T-helper 1 cell treated with Interleukin-12 subunit alpha and Interleukin-12 subunit beta and Interleukin-4 antibody, amounts not matched to agents 30 ng/mL and 1 ng/mL, for 36 hours (primary cell): ENCODE results near the gene KRTAP10-7. TPM values are rescaled to one million over a fixed set of nuclear protein-coding genes. Genes with fewer than 3 reads are reported as not detected.
"Not testable (repeated sequence)": the region's sequence is repeated elsewhere in the genome, so short reads cannot be mapped to it uniquely, and the experiment has no call there.

Experiments used
- intact Hi-C: fragments of 100-400 bp; cut with micrococcal nuclease; formaldehyde crosslinking; loops from one replicate; pipeline ENCODE4 v1.15.1; 2024
- total RNA-seq: library from RNA; stranded (reverse); gene quantifications from 2 replicates; pipeline ENCODE4 v1.2.3, GENCODE V29; 2022

Gene KRTAP10-7
- total RNA-seq, result not detected in 2 replicates

DNA sequence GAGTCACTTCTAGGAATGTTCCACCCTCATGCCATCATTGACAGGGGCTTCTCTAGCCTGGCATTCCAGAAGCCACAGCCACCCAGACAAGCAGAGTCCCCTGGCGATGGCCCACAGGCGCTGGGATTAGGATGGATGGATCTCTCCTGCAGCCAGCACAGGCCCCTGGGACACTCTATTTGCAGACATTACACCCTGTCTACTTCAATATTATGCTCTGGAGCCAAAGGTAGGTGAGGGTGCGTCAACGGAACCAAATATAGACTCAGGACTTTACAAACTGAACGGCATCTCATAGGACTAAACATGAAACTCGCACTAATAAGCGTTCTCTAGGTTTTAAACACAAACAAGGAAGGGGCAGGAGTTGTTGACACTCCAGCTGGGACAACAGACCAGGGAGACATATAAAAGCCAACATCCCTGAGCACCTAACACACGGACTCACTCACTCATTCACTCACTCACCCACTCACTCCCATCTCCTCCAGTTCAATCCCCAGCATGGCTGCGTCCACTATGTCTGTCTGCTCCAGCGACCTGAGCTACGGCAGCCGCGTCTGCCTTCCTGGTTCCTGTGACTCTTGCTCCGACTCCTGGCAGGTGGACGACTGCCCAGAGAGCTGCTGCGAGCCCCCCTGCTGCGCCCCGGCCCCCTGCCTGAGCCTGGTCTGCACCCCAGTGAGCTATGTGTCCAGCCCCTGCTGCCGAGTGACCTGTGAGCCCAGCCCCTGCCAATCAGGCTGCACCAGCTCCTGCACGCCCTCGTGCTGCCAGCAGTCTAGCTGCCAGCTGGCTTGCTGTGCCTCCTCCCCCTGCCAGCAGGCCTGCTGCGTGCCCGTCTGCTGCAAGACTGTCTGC lies at the start of gene KRTAP10-7:
KRTAP10-7 (plus strand) TSS at position 480 of the 861 bp plus-strand sequence; CDS start at position 505, 25 bp downstream.
- intact Hi-C loops, result not testable (repeated sequence)

GRCh38 chr21:44550807-44551206 lies 49.6 kb upstream of the KRTAP10-7 start:
- intact Hi-C loops, result no loop called here

- intact Hi-C loops, result no loop called here
Observed at GRCh38 chr21:44551340-44551961, 48.9 kb upstream of the KRTAP10-7 start, which contains the start of gene KRTAP10-2. TSS of gene KRTAP10-2 (minus strand) at chr21:44551505. CDS start at chr21:44551458, 47 bp downstream.

- intact Hi-C loops, result no loop called here
Observed at GRCh38 chr21:44552136-44552535, 48.3 kb upstream of the KRTAP10-7 start.

GRCh38 chr21:44552681-44553080 lies 47.7 kb upstream of the KRTAP10-7 start:
- intact Hi-C loops, result no loop called here

GRCh38 chr21:44555200-44555875 lies 45.1 kb upstream of the KRTAP10-7 start:
- intact Hi-C loops, result no loop called here

GRCh38 chr21:44556879-44557278 lies 43.5 kb upstream of the KRTAP10-7 start:
- intact Hi-C loops, result no loop called here

GRCh38 chr21:44557491-44558328 lies 42.7 kb upstream of the KRTAP10-7 start:
- intact Hi-C loops, result no loop called here

GRCh38 chr21:44558329-44558675 lies 42.1 kb upstream of the KRTAP10-7 start:
- intact Hi-C loops, result not testable (repeated sequence)

DNA sequence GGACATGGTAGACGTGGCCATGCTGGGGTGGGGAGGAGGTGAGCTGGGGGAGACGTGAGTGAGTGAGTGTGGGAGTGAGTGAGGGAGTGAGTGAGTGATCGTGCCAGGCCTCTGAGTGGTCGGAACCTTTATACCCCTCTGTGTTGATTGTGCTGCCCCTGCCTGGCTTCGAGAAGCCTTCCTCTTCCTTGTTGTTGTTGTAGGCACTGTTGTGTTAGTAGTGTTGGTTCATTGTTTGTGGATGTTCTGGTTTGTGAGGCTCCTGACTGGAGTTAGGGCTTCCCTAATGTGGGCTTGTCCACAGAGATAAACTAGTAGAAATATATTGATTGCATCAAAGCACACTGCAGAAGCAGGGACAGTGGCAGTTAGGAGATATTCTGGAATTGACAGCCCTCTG lies 41.7 kb upstream of the KRTAP10-7 start, which contains the start of gene KRTAP10-3:
KRTAP10-3 (minus strand) TSS at position 101 of the 400 bp plus-strand sequence; CDS start at position 21, 80 bp downstream.
- intact Hi-C loops, result no loop called here

DNA sequence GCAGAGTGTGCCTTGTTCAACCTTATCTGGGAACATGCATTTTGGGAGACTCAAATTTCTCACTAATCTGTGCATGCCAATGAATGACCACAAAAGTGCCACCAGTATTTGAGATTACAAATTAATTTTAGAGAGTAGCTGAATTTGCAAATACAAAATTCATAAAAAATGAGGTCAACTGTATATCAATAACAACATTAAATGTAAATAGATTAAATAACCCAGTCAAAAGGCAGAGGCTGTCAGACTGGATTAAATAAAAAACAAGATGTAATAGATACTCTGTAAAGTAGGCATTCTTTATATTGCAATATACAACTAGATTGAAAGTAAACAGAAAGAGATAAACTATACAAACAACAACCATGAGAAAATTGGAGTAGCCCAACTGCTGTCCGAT lies 36.3 kb upstream of the KRTAP10-7 start:
- intact Hi-C loops, result no loop called here

DNA sequence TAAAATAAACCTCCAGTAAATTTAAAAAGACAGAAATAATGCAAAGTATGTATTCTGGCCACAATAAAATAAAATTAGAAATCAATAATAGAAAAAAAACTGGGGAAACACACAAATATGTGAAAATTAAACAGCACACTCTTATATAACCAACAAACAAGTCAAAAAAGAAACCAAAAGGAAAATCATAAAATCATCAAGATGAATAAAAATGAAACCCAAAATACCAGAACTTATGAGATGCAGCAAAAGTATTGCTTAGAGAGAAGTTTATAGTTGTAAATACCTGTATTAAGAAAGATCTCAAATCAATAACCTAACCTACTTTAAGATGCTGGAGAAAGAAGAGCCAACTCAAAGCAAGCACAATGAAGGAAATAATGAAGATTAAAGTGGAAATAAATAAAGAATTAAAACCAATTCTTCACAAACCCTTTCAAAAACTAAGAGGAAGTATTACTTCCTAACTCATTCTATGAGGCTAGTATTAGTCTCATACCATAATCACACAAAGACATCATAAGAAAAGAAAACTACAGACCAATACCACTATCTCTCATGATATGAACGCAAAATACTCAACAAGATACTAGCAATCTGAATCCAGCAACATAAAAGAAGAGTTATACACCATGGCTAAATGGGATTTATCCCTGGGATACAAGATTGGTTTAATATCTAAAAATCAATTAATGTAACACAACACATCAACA lies 35.4 kb upstream of the KRTAP10-7 start:
- intact Hi-C loops, result loop anchor here (5.0 kb wide), 1 partner anchor 92 kb away; the partner anchor contains the start of gene KRTAP12-3

DNA sequence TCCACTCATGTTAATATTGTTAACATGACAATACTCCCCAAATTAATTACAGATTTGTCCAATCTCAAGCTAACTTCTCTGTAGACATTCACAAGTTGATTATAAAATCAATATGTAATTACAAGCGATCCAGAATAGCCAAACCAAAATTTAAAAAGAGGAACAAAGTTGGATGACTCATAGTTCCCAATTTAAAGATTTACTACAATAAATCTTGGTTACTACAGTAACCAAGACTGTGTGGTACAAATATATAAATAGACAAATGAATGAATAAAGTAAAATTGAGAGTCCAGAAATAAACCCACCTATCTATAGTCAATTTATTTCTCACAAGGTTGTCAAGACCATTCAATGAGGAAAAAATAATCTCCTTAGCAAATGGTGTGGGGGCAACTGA lies 34.0 kb upstream of the KRTAP10-7 start:
- intact Hi-C loops, result loop anchor here (5.0 kb wide), 1 partner anchor 91 kb away; the partner anchor contains the start of gene KRTAP12-3

DNA sequence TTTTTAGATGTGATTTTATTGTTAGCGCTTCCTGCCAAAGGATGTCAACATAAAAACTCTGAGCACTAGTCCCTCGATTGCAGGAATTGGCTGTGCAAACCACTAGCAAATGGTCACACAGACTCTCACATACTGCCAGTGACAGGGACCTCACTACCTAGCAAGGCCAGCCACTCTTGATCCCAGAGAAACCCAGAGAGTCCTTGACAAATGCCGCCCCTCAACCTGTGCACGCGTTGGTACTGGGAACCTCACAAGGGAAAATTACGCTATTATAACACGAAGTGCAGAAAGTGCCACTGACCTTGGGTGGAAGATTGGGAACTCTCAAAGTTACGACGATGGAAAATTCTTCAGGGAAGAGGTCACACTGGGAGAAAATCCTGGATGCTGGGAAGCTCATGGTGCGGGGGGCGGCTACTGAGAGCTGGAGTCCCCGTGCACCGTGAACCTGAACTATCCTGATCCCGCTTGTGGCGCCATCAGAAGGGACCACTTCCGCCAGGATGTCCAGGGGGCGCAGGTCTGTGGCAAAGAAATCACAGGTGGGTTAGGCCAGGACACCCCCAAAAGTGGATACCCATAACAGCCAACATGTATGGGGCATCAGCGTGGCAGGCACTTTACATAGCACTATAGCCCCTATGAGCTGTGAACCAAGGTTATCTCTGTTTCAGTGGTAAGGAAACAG lies 32.8 kb upstream of the KRTAP10-7 start:
- intact Hi-C loops, result loop anchor here (5.0 kb wide), 1 partner anchor 90 kb away; the partner anchor contains the start of gene KRTAP12-3

GRCh38 chr21:44568261-44568660 lies 32.1 kb upstream of the KRTAP10-7 start:
- intact Hi-C loops, result loop anchor here (5.0 kb wide), 1 partner anchor 89 kb away; the partner anchor contains the start of gene KRTAP12-3

- intact Hi-C loops, result loop anchor here (5.0 kb wide), 1 partner anchor 88 kb away; the partner anchor contains the start of gene KRTAP12-3
Observed at GRCh38 chr21:44568667-44569556, 31.5 kb upstream of the KRTAP10-7 start.

- intact Hi-C loops, result loop anchor here (5.0 kb wide), 1 partner anchor 87 kb away; the partner anchor contains the start of gene KRTAP12-3
Observed at GRCh38 chr21:44569861-44570517, 30.4 kb upstream of the KRTAP10-7 start.

DNA sequence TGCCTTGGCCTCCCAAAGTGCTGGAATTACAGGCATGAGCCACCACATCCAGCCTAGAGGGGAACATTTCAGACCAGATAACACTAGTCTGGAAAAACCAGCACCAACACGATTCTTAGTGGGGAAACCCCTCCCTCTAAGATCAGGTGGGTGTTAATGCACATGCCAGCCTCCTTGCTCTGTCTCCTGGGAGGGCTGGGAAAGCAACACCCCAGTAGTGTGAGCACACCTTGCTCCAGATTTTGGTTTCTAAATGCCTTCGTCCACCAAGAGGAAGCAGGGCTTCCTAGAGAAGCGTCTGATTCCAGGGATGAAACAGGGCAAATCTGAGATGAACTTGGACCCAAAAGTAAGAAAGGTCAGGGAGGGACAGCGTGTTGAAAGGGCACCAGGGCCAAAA lies 29.1 kb upstream of the KRTAP10-7 start:
- intact Hi-C loops, result no loop called here
